GM10248 (cell line): Measurements from ENCODE around the gene VDAC2.

Experiments
- CTCF ChIA-PET: fragments of 300-600 bp; sonication (Branson Sonifier 250); formaldehyde crosslinking; extraction: SDS; loops from one replicate; lab custom pipeline; 2021; ENCODE audit warnings: antibody characterized with exemption; lab: Yijun Ruan, JAX
- POLR2A ChIA-PET: fragments of 350-650 bp; sonication (Branson Sonifier 250); formaldehyde crosslinking; extraction: SDS; loops from one replicate; lab custom pipeline; 2020; ENCODE audit warnings: antibody characterized with exemption; lab: Yijun Ruan, JAX
- DNase-seq: peaks from one replicate; pipeline ENCODE4 v3.0.0; 2012; ENCODE audit errors: extremely low spot score
- CTCF ChIP-seq: IDR thresholded peaks from 2 replicates; pipeline ENCODE4 v1.5.1; 2012; ENCODE audit warnings: mild to moderate bottlenecking, low read depth; ENCODE audit errors: extremely low read depth, missing control alignments, control extremely low read depth

The VDAC2 gene

DNA sequence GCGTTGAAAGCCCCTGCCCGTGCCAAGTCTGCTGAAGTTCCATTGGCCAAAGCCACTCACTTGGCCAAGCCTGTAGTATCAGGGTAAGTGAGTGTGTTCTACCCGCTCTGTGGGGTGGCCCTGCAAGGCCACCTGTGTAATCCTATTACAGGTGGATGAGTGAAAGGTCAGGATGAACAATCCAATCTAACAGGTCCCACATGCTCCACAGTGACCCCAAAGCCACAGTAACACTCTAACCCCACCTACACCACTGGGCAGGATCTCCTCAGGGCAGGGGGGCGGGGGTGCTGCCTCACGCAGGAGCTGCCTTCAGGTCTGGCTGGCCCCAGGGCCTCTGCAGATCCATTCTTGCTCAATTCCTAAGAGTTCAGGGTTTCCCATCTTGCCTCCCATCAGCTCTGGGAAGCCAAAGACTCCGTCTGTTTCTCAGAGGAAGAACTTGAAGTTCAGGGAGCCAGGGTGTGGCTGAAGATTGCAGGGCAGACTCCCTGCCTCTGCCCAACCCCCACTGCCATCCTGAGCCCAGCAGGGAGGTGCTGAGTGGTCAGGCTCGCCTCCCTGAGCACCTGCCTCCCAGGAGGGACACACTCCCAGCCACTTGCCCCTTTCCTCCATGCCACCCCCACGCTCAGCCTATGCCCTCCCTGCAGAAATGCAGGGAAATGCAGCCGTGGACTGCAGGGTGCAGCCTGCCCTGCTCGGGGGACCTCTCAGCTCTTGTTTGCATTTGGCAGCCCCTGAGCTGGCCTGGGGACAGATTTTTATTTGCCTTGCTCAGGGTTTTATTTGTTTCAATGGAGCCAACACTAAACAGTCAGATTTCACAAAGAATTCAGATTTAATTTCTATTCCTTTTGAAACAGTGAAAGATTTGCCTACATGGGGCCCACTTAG, 35.0 kb downstream of the VDAC2 start:
- DNase-seq = no peak
- ChIA-PET POLR2A (no interaction called here), CTCF (interaction anchor here (4.4 kb wide), 1 partner anchor 9 kb away, joined by 26 read pairs; the partner anchor contains the start of gene COMTD1)
- TF ChIP-seq CTCF = no peak

- no peak for DNase-seq
- no peak for TF ChIP-seq CTCF
- ChIA-PET POLR2A (no interaction called here), CTCF (interaction anchor here (0.9 to 4.4 kb wide), 2 partner anchors 10 to 12 kb away, joined by 3 to 26 read pairs; partner anchors contain the start of gene COMTD1)
These were observed 35.9 kb downstream of the VDAC2 start for GRCh38 chr10:75246506-75246905.

GRCh38 chr10:75247797-75248196, 37.2 kb downstream of the VDAC2 start:
- TF ChIP-seq CTCF = no peak
- CTCF ChIA-PET = interaction anchor here (4.4 kb wide), 1 partner anchor 11 kb away, joined by 26 read pairs; the partner anchor contains the start of gene COMTD1
- POLR2A ChIA-PET = no interaction called here
- DNase-seq = no peak

DNA sequence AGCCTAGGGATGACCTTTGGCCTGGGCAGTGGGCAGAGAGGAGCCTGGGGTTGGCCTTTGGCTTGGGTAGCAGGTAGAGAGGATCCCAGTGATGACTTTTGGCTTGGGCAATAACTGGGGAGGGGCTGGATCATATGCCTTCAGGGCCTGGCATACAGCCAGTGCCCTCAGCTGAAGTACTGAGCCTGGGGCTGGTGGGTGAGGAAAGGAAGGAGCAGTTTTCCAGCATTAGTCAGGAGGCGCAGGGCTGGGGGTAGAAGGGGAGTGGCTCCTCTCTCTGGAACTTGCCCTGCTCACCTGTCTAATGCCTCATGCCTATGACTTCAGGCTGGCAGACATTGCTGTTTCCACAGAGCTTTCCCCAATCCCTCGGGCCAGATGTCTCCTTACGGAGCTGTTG, 40.3 kb downstream of the VDAC2 start:
- CTCF ChIA-PET = no interaction called here
- POLR2A ChIA-PET = no interaction called here
- TF ChIP-seq CTCF = no peak
- DNase-seq = no peak

DNA sequence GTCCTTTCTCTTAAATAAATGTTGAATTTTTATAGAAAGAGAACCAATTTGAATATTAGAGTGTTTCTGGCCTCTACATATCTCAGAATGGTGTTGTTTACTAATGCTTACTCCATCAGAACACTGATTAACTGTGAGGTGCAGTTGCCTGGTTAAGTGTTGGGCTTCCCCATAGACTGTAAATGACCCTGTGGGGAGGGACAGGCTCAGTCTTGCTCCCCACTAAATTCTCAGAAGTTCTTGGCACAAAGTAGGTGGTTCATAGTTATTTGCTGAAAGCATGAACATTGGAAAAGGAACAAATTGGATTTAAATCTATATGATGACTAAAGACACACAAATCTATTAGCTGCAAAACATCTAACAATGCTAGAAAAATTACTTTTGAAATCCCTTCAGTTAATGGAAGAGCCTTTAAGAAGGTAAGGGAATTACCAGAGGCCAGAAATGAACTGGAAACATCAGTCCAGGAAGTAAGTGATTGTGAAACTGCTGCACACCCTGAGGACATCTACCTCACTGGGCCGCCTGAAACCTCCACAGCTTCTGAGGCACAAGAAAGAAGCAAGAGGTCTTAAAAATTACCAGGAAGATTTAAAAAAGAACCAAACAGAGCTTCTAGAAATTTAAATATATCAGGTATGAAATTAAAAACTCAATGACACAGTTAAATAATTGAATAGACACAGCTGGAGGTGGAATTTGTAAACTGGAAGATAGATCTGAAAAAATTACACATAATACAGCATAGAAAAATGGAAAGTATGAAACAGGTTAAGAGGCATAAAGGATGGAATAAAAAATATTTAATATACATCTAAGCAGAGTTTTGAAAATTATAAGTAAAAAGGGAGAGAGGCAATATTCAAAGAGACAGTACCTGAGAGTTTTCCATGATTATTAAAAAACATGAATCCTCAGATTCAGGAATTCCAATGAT, 43.0 kb downstream of the VDAC2 start:
- ChIA-PET CTCF (interaction anchor here (1.0 kb wide), 1 partner anchor 18 kb away, joined by 4 read pairs; the partner anchor contains the start of gene COMTD1), POLR2A (no interaction called here)
- no peak for TF ChIP-seq CTCF
- no peak for DNase-seq

DNA sequence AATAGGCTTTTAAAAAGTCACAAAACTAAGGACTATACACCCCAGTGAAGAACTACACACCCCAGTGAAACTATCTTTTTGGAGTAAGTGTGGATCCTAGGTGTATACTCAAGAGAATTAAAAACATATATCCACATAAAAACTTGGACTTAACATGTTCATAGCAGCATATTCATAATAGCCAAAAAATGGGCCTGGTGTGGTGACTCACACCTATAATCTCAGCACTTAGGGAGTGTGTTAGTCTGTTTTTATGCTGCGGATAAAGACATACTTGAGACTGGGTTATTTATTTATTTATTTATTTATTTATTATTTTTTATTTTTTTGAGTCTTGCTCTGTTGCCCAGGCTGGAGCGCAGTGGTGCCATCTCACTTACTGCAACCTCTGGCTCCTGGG, 44.1 kb downstream of the VDAC2 start:
- no peak for TF ChIP-seq CTCF
- POLR2A ChIA-PET = no interaction called here
- DNase-seq = no peak
- CTCF ChIA-PET = no interaction called here
